Fibroblast of skin of right biceps (primary cell): ENCODE measurements around the gene CIRBP.

Experiments
- DNase-seq: peaks from one replicate; pipeline ENCODE4 v3.0.0-alpha.2; 2013

CIRBP gene

DNA sequence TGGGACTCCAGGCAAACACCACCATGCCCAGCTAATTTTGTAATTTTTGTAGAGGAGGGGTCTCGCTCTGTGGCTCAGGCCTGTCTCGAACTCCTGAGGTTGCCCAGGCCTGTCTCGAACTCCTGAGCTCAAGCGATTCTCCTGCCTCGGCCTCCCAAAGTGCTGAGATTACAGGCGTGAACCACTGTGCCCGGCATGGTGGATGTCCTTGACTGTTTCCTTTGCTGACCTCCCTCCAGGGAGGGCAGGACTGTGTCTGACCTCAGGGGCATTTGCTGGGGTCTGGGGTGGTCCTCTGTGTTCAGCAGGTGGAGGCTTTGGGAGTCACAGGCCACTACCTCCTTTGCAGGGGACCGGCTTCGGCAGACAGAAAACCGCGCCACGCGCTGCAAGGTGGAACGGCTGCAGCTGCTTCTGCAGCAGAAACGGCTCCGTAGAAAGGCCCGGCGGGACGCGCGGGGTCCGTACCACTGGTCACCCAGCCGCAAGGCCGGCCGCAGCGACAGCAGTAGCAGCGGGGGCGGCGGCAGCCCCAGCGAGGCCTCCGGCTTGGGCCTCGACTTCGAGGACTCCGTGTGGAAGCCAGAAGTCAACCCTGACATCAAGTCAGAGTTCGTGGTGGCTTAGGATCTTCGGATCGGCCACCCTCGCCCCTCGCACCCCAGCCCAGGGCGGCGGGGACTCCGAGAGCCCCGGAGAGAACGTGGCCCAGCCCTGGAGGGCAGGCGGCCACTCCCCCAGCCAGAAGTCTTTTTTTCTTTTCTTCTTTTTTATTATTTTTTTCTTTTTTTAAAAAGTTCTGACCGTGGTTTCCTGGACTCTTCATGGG is 12.3 kb upstream of the CIRBP start:
- no peak for DNase-seq

DNA sequence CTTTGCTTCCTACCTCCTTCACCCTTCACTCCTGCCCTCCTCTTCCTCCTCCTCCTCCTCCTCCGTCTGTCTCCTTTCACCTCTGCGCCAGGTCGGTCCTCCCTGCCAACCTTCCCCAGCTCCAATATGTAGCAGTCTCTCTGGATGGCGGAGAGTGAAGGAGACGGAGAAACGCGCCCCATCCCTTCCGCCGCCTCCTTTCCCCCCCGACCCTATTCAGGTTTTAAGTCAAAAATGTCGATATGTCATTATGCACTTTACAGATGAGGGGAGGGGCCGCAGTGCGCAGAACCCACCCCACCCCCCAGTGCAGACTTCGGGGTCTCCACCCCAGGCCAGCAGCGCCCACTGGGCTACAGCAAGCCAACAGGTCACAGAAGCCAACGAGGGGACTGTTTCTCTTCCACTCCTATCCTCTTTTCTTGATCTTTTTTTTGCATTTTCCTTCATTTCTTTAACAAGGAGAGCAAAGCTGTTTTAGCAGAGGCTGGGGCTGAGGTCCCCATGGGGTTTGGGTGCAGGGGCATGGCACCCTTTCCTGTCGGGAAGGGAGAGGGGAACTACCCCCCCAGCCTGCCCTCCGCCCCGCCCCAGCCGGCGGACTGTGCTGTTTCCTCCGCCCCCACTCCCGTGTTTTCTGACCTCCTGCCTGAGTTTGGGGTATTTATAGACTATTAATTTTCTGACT is 11.5 kb upstream of the CIRBP start:
- no peak for DNase-seq

DNA sequence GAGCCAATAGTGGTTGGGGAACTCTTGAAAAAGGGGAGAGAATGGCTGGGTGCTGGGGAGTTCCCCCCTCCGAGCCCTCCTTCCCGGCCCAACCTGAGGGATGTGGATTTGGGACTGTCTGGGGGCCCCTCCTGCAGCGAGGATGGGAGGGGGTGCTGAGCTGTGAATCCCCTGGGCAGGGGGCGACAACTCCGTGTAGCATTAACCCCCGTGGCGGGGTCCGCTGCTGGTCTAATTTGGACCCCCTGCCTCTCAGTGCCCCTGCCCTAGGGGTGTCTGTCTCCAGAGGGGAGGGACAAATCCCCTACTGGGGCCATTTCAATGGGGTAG is 11.0 kb upstream of the CIRBP start:
- DNase-seq, result no peak

DNA sequence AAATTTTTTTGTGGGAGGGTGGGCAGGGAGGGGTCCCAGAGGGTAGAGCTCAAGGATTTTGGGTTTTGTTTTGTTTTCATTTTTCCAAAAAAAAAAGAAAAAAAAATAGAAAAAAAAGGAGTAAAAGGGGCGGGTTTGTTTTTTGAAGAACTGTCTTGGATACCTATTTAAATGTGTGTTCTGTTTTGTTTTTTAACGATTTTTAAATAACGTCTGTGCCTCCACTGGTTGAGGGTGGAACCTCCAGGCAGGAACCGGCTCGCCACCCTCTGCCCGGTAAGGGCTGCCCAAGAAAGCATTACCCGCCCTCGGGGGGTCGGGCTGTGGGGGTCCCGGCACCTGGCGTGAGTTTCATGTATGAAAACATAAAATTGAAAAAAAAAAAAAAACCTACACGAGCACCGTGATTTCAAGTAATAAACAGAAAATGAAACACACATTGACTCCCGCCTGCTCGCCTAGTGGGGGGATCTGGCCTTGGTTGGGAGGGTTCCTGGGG is 10.4 kb upstream of the CIRBP start:
- DNase-seq, result no peak

DNA sequence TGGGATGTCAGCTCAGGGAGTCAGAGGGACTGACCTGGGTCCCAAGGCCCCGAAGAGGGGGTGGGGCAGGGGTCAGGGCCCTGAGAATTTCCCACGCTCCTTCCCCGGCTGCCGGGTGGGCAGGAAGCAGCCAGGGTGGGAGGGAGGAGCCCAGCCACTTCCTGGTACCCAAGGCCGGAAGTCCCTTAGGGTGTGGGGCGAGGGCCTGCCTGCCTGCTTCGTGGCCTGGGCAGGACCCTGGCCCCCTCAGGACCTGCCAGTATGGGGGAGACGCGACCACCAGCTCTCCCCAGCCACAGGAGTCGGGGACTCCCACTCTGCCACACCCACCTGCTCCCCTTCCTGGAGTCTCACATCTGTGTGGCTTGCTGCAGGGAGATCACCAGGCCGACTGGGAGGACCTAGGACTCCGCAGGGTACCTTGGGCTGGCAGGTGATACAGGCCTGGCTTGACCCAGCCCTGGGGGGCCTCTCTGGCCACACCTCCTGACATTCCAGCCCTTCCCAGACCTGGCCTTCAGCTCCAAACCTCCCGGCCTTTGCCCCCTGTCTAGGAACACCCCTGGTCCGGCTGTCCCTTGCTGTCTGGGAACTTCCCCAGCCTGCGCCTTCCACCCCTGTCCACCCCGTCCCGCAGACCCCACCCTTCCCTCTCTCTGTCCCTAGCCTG is 9.8 kb upstream of the CIRBP start:
- DNase-seq, result peak; percentile 68

DNA sequence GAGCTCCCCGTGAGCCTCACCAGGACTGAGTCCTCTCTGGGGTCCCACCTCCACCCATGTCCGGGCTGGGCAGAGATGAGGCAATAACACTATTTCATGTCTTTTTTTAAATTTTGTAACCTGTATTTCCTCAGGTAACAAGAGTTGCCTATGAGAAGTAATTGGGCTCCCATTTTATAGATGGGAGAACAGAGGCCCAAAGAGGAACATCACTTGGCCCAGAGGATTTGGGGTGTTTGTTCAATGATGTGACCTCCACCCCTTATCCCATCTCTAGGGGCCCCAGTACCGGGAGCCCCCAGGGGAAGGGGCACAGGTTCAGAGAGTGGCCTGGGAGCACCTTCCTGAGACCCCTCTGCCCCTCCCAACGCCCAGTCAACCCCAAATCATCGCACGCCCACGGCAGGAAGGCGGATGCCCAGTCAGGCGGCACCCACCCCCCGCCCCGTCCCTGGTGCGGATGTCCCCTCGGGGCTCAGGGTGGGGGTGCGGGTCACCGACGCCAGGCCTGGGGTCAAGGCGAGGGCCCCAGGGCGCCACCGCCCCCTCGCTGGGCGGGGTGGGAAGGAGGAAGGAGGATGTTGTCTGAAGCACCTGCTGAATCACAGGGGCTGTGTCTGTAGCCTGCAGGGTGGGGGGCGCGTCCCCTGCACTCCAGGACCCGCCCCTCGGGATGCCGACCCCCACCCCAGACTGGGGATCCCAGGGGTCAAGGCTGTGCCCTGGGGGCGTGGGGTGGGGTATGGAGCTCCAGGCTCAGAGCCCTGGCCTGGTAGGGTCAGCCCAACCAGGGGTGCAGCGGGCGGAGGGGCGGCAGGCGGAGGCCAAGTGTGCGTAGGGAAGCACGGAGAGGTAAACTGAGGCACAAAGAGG is 9.0 kb upstream of the CIRBP start:
- DNase-seq, result peak; percentile 32

DNA sequence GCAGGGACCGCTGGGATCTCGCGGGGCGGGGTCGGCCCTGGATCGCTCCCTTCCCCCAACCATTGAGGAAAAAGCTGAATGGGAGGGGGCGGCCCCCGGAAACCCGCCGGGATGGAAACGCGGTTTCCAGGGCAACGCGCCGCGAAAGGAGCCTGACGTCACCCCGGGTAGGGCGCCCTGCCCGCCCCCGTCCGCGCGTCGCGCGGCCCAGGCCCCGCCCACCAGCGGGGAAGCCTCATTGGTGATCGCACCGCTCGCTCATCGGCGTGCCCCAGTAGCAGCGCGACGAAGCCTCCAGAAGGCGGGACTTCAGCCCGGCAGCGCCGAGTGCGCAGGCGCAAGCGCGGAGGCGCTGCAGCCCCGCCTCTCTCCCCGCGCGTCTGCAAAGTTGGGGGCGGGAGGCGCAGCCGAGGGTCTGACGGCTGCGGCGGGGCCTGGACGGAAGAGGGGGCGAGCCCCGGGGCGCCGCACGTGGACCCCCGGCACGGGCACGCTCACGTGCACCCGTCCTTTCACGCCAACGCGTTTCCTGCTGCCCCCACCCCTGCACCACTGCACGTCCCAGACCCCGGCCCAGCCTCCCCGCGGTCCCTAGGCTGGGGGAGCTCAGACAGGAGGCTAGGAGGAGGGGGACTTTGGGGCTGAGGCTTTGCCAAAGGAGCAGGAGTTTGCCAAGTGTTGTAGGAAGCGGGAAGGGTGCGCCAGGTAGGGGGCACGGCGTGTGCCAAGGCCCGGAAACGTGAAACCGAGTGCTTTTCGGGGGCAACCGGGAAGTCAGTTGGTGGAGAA is 8.2 kb upstream of the CIRBP start:
- DNase-seq, result peak; percentile 97

DNA sequence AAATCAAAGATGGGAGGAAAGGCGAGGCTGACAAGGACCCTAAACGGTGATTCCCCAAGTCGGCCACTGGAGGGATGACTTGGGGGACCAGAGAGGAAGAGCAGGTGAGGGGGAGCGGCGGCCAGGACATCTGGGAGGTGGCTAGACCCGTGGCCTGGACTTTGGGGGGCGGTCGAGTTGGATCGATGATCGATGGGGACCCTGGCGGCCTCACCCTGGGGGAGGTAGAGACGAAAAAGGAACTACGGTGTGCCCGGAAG is 7.7 kb upstream of the CIRBP start:
- no peak for DNase-seq

DNA sequence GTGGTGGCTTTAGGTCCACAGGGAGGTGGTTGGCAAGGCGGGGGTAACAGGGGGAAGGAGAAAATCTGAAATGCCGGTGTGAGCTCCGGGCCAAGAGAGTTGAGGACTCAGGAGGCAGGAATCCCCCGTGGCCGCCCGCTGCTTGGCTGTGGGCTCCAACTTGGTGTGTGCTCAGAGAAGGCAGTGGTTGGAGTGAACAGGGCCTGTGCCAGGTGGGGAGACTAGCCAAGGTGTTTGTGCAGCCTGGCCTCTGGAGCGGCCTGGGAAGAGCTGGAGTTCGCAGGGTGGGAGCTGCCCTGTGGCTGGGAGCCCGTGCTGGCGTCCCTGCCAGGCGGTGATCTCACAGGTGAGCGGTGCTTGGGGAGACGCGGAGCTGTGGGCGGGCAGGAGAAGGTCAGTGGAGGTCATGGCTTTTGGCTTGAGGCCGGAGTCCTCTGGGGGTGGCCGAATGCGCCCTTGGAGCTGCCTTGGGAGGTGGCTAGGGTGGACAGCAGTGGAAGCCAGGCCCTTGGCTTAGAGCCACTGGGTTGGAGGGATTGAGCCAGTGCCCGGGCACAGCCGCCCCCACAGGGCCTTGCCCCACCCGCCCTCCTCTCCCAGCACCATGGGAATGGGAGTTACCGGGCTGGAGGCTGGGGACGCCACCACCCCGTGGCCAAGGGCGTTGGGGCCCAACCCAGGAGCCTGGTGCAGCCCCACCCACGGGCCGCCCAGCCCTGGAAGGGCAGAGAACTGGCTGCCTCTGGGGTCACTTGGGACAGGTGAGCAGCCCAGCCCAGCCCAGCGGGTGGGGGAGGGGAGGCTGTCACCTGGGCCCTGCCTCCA is 7.1 kb upstream of the CIRBP start:
- DNase-seq, result peak; percentile 34

DNA sequence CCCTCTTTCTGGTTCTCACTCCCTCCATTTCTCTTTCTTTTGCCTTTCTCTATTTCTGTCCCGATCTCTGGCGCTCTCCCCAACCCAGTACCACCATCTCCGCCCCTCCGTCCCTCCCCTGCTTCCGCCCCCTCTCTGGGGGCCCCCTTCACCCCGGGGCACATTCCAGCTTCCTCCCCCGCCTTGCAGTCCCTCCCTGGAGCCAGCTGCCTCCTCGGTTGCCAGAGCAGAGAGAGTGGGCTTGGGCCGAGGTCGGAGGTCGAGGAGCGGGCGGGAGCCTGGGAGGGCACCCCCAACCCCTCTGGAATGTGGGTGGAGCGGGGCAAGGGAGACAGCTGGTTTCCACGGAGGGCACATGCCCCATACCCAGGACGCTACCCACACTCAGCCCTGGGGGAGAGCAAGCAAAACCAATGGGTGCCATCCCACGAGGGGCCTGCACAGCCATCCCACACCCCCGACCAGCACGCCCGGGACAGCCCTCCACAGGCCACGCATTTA is 6.5 kb upstream of the CIRBP start:
- DNase-seq, result peak; percentile 44

DNA sequence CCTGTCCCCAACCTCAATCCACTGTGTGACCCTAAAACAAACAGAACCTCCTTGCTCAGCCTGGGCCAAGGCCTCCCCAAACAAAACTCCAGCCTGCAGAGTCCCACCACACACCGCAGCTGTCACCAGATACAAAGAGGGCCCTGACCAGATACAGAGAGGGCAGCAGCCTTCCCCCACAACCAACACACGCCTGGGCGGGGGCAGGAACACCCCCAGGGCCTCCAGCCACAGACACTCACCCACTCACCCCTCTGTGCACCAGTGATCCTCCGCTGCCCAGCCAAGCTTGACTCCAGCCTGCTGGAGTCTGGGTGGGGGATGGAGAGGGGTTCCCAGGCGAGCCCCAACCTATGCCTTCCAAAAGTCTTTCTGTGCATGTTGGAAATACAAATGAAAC is 5.9 kb upstream of the CIRBP start:
- DNase-seq, result no peak

DNA sequence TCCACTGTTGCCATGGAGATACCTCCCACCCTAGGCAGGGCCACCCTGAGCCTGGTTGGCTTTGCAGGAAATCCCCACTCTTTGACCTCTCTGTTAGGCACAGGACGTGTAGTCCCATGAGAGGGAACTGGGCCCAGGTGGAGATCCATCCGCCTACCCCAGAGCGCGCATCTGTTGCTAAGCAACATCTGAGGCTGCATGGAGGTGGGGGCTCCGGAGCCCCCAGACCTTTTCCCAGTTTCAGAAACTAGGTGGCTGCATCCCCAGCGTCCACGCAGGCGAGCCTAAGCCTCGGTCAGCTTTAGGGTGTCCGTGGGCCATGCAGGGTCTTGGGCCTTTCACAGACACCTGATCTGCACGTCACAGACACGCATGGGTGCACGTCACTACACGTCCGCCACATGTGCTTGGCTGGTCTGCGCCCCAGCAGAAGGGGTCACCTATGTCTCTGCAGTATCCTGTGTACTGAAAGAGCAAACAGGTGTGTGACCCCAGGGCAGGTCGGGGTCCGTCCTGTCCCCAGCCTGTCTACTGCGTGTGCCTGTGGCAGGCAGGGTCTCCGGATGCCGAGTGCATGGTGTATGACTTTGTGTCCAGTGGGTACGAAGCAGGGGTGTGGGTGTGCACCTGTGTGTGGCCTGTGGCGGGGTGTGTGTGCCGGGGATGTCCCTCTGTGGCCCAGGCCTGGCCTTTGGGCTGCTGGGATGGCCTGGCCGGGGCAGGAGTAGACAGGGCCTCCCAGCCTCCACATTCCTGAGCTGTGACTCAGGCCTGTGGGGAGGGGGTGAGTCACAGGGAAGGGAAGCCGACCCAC is 4.1 kb upstream of the CIRBP start:
- DNase-seq, result peak; percentile 93

DNA sequence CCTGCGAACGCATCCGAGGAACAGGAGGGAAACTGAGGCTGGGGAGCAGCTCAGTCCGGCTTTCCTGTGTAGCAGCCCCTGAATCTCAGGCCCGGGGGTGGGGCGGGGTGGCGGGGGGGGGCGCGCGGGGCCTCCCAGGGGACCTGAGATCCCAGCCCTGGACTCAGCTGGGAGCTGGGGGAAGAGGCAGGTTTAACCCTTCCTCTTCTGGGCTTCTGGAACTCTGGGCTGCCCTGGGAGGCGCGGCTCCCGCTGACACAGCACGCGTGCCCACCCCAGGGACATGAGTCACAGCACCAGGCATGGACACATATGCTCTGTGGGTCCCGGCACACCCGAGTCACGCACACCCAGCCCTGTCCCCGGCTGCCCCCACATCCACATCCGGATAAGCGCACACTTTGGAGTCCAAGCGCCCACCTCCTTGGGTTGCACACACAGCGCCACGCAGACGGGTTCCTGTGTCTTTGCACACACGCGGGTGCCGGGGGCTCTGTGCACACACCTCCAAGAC is 3.5 kb upstream of the CIRBP start:
- DNase-seq, result peak; percentile 90

DNA sequence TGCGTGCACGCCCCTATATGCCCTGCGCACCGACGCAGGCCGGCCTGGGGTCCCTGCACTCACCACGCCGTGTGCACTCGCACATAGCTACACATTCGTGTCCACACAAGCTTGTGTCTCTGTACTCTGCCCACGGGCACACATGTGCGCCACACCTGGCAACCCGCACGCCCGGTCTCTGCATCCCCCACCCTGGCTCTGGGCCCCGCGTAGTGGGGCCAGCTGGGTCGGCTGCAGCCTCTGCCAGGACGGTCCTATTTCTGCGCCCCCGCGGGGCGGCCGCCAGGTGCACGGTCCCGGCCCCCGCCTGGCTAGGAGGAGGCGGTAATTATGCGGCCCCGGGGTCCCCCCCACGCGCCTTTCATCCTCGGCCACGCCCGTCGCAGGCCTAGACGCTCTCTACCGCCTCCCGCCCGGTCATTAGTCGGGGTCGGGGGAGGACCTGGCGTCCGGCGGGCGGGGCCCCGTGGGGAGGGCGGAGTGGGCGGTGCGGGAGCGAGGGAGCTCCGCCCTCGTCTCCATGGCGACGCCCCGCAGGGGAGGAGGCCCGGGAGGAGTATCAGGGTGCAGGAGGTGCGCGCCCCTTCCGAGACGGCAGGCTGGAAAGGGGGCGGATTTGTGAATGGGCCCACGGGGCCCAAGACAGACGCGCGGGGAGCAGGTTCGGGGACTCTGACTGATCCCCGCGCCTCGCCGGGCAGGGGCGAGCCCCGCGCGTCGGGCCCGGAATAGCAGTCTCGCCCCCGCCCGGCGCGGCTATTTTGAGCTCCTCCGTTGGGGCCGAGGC is 2.8 kb upstream of the CIRBP start:
- DNase-seq, result peak; percentile 88

DNA sequence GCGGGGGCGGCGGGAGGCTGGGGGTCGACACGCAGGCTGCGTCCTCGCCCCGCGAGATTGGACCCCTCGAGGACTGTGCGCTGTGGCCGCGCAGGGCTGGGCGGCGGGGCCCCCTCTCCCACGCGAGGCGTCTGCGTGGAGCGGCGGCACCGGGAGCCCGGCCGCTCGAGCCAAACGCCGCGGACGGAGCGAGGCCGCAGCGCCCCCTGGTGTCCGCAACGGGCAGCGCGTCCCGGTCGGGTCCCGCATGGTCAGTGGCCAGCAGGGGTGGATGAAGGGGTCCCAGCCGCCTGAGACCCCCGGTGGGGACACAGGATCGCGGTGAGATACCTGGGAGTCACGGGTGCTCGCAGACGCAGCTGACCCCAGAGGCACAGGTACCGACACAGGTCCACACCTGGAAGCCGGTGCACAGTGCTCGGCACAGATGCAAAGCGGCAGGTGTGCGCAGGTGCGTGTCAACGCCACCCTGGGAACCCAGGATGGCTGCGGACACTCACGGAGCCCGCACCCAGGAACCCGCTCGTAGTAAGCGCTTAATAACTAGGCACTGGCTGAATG is 2.1 kb upstream of the CIRBP start:
- no peak for DNase-seq

DNA sequence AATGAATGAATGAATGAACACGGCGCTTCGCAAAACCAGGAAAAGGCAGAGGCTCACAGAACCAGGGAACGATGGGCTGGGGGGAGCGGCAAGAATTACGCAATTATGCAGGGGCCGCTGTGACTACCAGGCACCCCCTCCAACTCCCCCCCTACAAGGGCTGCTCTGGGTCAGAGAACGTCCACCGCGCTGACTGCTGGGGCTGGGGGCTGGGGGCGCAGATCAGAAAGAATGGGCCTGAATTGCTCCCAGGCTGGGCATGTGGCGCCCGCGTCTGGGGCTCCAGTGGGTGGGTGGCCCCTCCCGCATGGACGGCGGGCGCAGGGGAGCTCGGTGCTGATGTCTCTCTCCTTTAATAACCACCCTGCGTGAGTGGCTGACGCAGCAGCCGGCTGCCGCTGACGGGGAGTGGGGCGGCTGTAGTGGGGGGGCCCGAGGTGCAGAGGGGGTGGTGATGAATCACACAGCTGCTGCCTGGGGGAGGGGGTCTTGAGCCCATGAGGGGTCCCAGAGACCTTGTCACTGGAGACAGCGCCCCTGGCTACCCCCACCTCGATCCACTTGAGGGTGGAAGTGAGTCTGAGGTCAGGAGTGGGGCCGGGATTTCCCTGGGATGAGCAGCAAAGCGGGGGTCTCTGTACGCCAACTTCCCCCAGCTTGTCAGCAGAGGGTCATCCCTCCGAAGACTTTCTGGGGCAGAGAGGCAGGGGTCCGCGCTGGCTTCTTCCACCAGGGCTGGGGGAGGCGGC is 1.5 kb upstream of the CIRBP start:
- peak; percentile 64 for DNase-seq

DNA sequence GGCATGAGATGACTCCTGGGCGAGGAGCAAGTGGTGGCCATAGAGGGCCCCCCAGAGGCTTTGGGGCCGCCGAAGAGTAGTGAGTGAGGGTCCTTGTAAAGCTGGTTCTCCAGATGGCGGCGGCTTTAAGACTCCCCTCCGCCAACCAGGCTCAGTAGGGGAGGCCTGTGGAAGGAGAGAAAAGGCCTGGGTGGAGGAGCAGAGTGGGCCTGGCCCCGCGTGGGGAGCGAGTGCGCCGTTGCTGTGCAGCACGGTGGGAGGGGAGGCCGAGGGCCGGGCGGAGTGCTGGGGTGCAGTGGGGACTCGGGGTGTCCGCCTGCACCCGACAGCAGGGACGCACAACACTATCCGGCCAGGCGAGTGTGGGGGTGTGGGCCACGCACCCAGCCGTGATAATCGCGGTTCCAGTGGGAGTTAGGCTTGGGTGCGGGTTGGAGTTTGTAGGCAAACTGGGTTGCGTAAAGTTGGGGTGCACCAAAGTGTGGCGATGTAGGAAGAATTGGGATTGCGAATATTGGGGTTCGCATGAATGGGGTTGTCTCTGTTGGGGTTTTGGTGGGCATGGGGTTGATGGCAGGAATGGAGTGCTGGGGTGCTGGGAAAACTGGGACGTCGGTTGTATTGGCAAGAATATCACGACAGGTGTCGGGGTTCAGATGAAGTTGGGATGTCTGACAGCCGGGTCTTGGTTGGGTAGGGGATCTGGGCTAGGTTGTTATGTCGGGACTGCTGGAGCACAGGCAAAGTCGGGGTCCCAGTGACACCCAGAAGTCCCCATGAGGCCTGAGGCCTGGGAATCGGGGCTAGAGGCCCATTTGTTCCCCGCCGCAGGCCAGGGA is 687 bp upstream of the CIRBP start:
- no peak for DNase-seq
